Karpas-422 (cell line): ENCODE data around the gene RPL41. TPM values are rescaled to one million over a fixed set of nuclear protein-coding genes. Genes with fewer than 3 reads are reported as not detected.
"Not testable (repeated sequence)": the region's sequence is repeated elsewhere in the genome, so short reads cannot be mapped to it uniquely, and the experiment has no call there.

Experiments used
- DNase-seq: peaks from one replicate; pipeline ENCODE4 v3.0.0-alpha.2; 2015
- H2AFZ ChIP-seq: fragments of 200-600 bp; sonication (generic); 2 replicates; pipeline ENCODE4 v1.6.1; 2014; ENCODE audit warnings: antibody characterized with exemption, low read length, mixed read lengths
- H3K27ac ChIP-seq: fragments of 200-600 bp; sonication (generic); 2 replicates; pipeline ENCODE4 v1.5.1; 2014; ENCODE audit warnings: mild to moderate bottlenecking, low read length, moderate library complexity
- H3K27me3 ChIP-seq: fragments of 200-600 bp; sonication (generic); 2 replicates; pipeline ENCODE4 v1.6.1; 2014; ENCODE audit warnings: low read length, mixed read lengths
- H3K36me3 ChIP-seq: fragments of 200-600 bp; sonication (generic); 2 replicates; pipeline ENCODE4 v1.6.1; 2014; ENCODE audit warnings: low read length, mixed read lengths; ENCODE audit not compliant: insufficient read depth
- H3K4me1 ChIP-seq: fragments of 200-600 bp; sonication (generic); 2 replicates; pipeline ENCODE4 v1.6.1; 2014; ENCODE audit warnings: mild to moderate bottlenecking, low read length, mixed read lengths
- H3K4me2 ChIP-seq: fragments of 200-600 bp; sonication (generic); 2 replicates; pipeline ENCODE4 v1.6.1; 2014; ENCODE audit warnings: low read length, low read depth, mild to moderate bottlenecking; ENCODE audit not compliant: poor library complexity, severe bottlenecking
- H3K4me3 ChIP-seq: fragments of 200-600 bp; sonication (generic); 2 replicates; pipeline ENCODE4 v1.5.1; 2014; ENCODE audit warnings: mild to moderate bottlenecking, antibody characterized with exemption, low read length, mixed read lengths
- H3K79me2 ChIP-seq: fragments of 200-600 bp; sonication (generic); 2 replicates; pipeline ENCODE4 v1.6.1; 2014; ENCODE audit warnings: mild to moderate bottlenecking, low read length, mixed read lengths
- H3K9ac ChIP-seq: fragments of 200-600 bp; sonication (generic); 2 replicates; pipeline ENCODE4 v1.6.0; 2014; ENCODE audit warnings: low read length
- H3K9me2 ChIP-seq: fragments of 200-600 bp; sonication (generic), shearing (Covaris generic); replicated peaks from 2 replicates; pipeline ENCODE4 v1.6.0; 2014; ENCODE audit warnings: mild to moderate bottlenecking, low read length, moderate library complexity; ENCODE audit not compliant: insufficient read depth
- H3K9me3 ChIP-seq: fragments of 300-700, 200-600 bp; sonication (generic); 2 replicates; pipeline ENCODE4 v1.6.1; 2014; ENCODE audit warnings: low read length, mixed read lengths
- H4K20me1 ChIP-seq: fragments of 200-600 bp; sonication (generic); 2 replicates; pipeline ENCODE4 v1.6.1; 2014; ENCODE audit warnings: mild to moderate bottlenecking, antibody characterized with exemption, low read length, low read depth; ENCODE audit not compliant: insufficient read depth
- total RNA-seq: library from RNA; depleted of rRNA; stranded (reverse); fragments of >200 nt; shearing (Covaris generic); gene quantifications from 2 replicates; pipeline ENCODE4 v1.2.3, GENCODE V29; 2014; ENCODE audit warnings: low replicate concordance

RPL41 gene
- total RNA-seq, 1 experiment from 2014 or later, result 7,506 TPM

DNA sequence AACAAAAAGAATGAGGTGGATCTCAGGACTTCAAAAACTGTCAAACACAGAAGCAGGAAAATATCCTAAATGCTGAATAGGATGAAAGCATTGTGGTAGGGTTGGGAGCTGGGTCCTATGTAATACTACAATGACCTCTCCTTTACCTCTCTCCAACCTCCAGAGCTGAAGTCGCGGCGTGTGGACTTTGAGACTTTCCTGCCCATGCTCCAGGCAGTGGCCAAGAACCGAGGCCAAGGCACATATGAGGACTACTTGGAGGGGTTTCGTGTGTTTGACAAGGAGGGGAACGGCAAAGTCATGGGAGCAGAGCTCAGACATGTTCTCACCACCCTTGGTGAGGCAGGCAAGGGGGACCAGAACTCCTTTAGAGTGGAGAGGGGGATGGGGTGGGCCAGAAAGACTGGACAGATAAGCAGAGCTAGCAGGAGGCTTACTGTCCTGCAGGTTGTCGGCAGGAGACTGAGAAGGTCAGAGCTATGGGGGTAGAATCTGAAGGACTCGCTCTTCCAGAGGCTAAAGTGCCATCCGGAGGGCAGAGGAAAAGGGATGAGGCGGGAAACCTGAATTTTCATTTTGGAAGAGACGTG, 38.9 kb downstream of the RPL41 start:
- Histone ChIP-seq H3K27ac (no peak overlapping the region), H4K20me1 (peaks cover 8% of the 10 kb centered on the region; the same call in 1 of the 2 replicates), H3K9ac (no peak overlapping the region), H3K4me3 (no peak overlapping the region), H3K4me1 (peaks cover 51% of the 10 kb centered on the region), H3K27me3 (no peaks in the 10 kb centered on the region), H3K4me2 (no peak overlapping the region), H3K79me2 (peaks cover 35% of the 10 kb centered on the region), H3K9me2 (no peaks in the 10 kb centered on the region), H3K9me3 (no peaks in the 10 kb centered on the region), H2AFZ (no peak overlapping the region), H3K36me3 (peaks cover 8% of the 10 kb centered on the region)
- DNase-seq, result no peak

DNA sequence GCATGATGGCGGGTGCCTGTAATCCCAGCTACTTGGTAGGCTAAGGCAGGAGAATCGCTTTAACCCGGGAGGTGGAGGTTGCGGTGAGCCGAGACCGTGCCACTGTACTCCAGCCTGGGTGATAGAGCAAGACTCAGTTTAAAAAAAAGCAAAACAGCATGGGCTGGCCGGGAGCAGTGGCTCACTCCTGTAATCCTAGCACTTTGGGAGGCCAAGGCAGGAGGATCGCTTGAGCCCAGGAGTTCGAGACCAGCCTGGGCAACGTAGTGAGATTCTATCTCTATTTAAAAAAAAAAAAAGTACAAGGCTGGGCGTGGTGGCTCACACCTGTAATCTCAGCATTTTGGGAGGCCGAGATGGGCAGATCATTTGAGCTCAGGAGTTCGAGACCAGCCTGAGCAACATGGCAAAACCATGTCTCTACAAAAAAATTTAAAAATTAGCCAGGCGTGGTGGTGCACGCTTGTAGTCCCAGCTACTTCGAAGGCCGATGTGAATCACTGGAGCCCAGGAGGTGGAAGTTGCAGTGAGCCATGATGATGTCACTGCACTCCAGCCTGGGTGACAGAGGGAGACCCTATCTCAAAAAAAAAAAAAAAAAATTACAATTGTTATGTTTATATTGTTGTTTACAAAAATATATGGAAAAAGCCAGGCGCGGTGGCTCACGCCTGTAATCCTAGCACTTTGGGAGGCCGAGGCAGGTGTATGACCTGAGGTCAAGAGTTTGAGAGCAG, 40.2 kb downstream of the RPL41 start:
- H4K20me1 ChIP-seq, H3K27me3 ChIP-seq, H3K9me3 ChIP-seq, H2AFZ ChIP-seq, H3K9me2 ChIP-seq, DNase-seq: not testable (repeated sequence)
- peak overlapping the region; percentile 68 for H3K4me3 ChIP-seq
- peaks cover 37% of the 10 kb centered on the region for H3K79me2 ChIP-seq
- H3K4me2 ChIP-seq, result peak overlapping the region; percentile 77
- peaks cover 54% of the 10 kb centered on the region for H3K4me1 ChIP-seq
- H3K27ac ChIP-seq, result peak overlapping the region; percentile 82
- peak overlapping the region; percentile 80 for H3K9ac ChIP-seq
- H3K36me3 ChIP-seq, result peaks cover 20% of the 10 kb centered on the region

DNA sequence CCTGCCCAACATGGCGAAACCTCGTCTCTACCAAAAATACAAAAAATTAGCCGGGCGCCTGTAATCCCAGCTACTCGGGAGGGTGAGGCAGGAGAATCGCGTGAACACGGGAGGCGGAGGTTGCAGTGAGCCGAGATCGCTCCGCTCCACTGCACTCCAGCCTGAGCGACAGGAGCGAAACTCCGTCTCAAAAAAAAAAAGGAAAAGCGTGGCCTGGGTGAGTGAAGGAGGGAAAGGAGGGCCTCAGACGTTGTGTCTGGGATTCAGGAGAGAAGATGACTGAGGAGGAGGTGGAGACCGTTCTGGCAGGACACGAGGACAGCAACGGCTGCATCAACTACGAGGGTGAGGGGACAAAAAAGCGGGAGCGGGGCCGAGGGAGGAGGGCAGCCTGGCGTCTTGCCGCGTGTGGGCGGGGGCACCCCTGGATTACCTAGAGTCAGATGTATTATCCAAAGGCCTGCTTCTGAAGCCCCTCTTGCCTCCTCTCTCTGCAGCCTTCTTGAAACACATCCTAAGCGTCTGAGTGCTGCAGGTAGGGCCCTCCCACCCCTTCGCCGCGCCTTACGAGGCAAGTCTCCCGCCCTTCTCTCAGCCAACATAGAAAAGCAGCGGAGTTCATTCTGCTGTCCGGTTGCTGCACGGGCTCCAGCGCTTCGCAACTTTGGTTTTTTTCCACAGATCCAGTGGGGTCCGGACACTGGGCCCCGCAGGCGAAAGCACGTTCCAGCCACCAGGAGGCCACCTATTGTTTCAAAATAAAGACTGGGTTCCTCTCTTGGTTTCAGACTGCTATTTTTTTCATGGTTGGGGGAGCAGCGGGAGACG, 41.0 kb downstream of the RPL41 start:
- Histone ChIP-seq H4K20me1 (peaks cover 8% of the 10 kb centered on the region; the same call in 1 of the 2 replicates), H3K79me2 (peaks cover 37% of the 10 kb centered on the region), H3K4me1 (peaks cover 58% of the 10 kb centered on the region), H3K27ac (peak overlapping the region; percentile 82), H3K4me2 (peak overlapping the region; percentile 77), H3K9me3 (no peaks in the 10 kb centered on the region), H3K4me3 (peak overlapping the region; percentile 68), H3K36me3 (peaks cover 25% of the 10 kb centered on the region), H3K9ac (peak overlapping the region; percentile 80), H3K27me3 (no peaks in the 10 kb centered on the region), H3K9me2 (no peaks in the 10 kb centered on the region), H2AFZ (peak overlapping the region; percentile 55; the same call in 1 of the 2 replicates)
- peak; percentile 90 for DNase-seq

DNA sequence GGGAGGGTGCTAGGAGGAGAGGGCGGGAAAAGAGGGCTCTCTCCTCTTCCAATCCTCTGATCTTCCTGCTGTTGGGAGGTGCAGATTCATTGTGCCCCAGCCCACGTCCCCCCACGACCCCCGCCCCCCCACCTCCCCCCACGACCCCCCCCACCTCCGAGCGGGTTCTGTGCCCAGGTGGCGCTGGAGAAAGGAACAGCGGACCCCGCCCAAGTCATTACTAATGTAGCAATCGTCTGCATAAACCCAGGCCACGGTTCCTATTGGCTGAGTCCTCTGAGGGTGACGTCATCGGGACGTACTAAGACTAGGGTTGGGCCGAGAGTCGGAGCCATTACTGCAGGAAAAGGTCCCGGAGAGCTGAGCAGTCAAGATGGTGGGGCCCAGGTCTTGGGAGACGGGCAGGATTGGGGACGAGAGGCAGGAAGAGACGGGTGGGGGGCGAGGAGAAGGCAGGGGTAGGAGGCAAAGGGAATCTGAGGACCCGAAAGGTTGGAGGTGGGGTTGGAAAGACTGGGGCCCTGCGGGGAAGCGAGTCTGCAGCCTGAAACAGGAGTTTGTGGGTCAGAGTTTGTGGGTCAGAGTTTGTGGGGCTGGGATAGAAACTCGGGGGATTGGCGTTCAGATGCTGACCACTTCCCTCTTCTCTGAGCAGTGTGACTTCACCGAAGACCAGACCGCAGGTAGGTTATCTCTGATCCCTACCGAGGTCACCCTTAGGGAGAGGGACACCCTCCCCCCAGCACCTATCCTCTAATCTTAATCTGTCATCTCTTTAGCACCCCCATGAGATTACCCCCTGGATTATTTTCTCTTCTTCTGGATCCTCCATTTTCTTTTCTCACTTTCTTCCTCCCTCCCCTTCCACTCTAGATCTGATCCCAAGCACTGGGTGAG, 41.8 kb downstream of the RPL41 start, which contains the start of gene MYL6:
MYL6 (plus strand) TSS at position 331 of the 897 bp plus-strand sequence; CDS start at position 374, 43 bp downstream.
- no peaks in the 10 kb centered on the region for H3K9me3 ChIP-seq
- H3K9me2 ChIP-seq, result no peaks in the 10 kb centered on the region
- peaks cover 8% of the 10 kb centered on the region; the same call in 1 of the 2 replicates for H4K20me1 ChIP-seq
- H3K36me3 ChIP-seq, result peaks cover 32% of the 10 kb centered on the region
- peak within 1 kb of the TSS; percentile 93 for H3K9ac ChIP-seq
- H3K27me3 ChIP-seq, result no peaks in the 10 kb centered on the region
- peak within 1 kb of the TSS; percentile 55; the same call in 1 of the 2 replicates for H2AFZ ChIP-seq
- H3K4me3 ChIP-seq, result peak within 1 kb of the TSS; percentile 84
- peak within 1 kb of the TSS; percentile 80 for H3K4me2 ChIP-seq
- H3K27ac ChIP-seq, result peak within 1 kb of the TSS; percentile 82
- peaks cover 29% of the 10 kb centered on the region for H3K79me2 ChIP-seq
- H3K4me1 ChIP-seq, result peaks cover 60% of the 10 kb centered on the region
- peak; percentile 99 for DNase-seq

DNA sequence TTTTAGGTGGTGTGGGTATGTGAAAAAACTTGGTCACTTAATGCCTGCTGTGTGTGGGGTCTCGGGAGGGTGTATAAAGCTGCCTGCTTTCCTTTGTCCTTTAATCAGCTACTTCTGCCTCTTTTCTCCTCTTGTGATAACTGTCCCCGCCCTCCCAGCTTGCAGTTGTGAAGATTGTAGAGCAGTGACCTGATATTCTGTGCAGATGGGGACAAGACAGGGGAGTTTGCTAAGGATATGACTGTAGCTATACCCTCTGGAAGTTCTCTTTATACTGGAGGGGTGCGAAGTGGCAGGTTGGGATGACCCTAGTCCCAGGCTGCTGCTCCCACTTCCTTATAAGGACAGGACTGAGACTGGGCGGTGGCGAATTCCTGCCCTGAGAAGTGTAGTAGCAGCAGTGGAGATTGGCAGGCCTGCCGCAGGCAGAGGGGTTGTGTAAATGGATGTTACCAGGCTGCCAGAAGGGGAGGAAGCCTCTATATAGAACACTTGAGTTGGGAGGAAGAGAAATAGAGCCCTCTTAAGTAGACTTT, 42.6 kb downstream of the RPL41 start:
- Histone ChIP-seq H3K9ac (peak overlapping the region; percentile 93), H3K4me1 (peaks cover 56% of the 10 kb centered on the region), H3K9me2 (no peaks in the 10 kb centered on the region), H3K4me2 (peak overlapping the region; percentile 80), H3K27ac (peak overlapping the region; percentile 77), H3K36me3 (peaks cover 38% of the 10 kb centered on the region), H2AFZ (no peak overlapping the region), H4K20me1 (peaks cover 8% of the 10 kb centered on the region; the same call in 1 of the 2 replicates), H3K4me3 (peak overlapping the region; percentile 84), H3K9me3 (no peaks in the 10 kb centered on the region), H3K27me3 (no peaks in the 10 kb centered on the region), H3K79me2 (peaks cover 27% of the 10 kb centered on the region)
- DNase-seq, result peak; percentile 61

DNA sequence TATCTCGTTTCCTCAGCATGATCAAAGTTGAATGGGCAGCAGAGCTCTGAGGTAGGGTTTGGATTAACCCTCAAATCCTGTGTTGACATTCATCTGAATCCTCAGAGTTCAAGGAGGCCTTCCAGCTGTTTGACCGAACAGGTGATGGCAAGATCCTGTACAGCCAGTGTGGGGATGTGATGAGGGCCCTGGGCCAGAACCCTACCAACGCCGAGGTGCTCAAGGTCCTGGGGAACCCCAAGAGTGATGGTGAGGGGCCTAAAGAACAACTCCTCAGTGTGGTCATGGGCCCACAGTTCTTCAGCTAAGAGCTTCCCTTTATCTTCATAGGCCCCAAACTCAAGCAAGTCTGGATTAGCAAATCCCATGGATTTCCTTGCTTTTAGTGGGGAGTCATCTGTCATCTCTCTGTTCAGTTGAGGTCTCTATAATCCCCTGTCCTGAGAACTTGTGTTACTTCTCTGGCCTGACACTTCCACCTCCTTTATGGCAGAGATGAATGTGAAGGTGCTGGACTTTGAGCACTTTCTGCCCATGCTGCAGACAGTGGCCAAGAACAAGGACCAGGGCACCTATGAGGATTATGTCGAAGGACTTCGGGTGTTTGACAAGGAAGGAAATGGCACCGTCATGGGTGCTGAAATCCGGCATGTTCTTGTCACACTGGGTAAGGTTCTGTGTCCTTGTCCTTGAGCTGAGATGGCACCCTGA, 43.2 kb downstream of the RPL41 start:
- Histone ChIP-seq H3K9ac (peak overlapping the region; percentile 93), H2AFZ (no peak overlapping the region), H3K9me3 (no peaks in the 10 kb centered on the region), H3K27me3 (no peaks in the 10 kb centered on the region), H3K79me2 (peaks cover 27% of the 10 kb centered on the region), H3K4me1 (peaks cover 49% of the 10 kb centered on the region), H4K20me1 (peaks cover 8% of the 10 kb centered on the region; the same call in 1 of the 2 replicates), H3K27ac (peak overlapping the region; percentile 77), H3K36me3 (peaks cover 41% of the 10 kb centered on the region), H3K9me2 (no peaks in the 10 kb centered on the region), H3K4me3 (peak overlapping the region; percentile 84), H3K4me2 (peak overlapping the region; percentile 80)
- DNase-seq, result no peak
